Fibroblast of villous mesenchyme (primary cell): ENCODE measurements around the gene MFAP2. TPM values are rescaled to one million over a fixed set of nuclear protein-coding genes. Genes with fewer than 3 reads are reported as not detected.
A peak's percentile ranks its signal among the peaks of the same experiment; 100 is the strongest.

ENCODE experiments used
- DNase-seq: peaks from one replicate; pipeline ENCODE4 v3.0.0-alpha.2; 2010; ENCODE audit warnings: low read depth
- H3K4me3 ChIP-seq: 2 replicates; pipeline ENCODE4 v1.5.1; 2011; ENCODE audit warnings: low read depth, mild to moderate bottlenecking, low read length
- total RNA-seq: library from RNA; depleted of rRNA; stranded (reverse); fragments of >200 nt; gene quantifications from 2 replicates; pipeline ENCODE4 v1.2.3, GENCODE V29; 2012
- TF ChIP-seq, protein P1 (sequence below): IDR thresholded peaks from 2 replicates; pipeline ENCODE4 v1.5.1; 2012; ENCODE audit warnings: low read depth, mild to moderate bottlenecking, low read length; ENCODE audit not compliant: insufficient read depth

Gene MFAP2
- total RNA-seq, 1 donor = 33.2 TPM

DNA sequence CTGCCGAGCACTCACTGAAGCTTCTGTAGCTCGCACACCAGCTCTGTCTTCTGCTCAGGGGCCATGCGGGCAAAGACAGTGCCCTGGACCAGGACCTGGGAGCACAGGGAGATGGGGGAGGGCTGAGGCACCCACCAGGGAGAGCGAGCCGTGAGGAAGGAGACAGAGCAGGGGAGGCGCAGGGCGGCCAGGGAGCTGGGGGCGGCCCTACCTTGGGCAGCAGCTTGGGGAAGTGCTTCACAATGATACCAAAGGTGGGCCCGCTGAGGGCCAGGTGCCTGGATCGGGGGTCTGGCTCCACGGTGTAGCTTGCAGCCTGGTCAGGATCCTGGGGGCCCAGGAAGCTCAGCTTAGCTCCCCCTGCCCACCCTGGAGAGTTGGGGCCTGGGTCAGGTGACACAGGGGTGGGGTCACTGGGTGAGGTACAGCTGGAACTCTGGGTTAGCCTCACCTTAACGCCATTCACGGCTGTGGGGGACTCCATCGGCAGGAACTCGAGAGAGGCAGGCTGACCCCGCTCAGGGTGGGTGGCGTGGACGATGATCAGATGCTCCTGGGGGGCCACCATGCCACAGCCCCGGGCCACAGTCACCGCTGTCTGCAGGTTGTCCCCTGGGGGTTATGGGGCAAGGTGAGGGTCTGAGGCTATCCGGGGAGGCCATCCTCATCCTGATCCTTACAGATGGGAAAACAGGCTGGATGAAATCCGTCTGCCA lies 9.4 kb upstream of the MFAP2 start:
- no peak for DNase-seq
- H3K4me3 ChIP-seq = no peak overlapping the region
- TF ChIP-seq, protein P1, sequence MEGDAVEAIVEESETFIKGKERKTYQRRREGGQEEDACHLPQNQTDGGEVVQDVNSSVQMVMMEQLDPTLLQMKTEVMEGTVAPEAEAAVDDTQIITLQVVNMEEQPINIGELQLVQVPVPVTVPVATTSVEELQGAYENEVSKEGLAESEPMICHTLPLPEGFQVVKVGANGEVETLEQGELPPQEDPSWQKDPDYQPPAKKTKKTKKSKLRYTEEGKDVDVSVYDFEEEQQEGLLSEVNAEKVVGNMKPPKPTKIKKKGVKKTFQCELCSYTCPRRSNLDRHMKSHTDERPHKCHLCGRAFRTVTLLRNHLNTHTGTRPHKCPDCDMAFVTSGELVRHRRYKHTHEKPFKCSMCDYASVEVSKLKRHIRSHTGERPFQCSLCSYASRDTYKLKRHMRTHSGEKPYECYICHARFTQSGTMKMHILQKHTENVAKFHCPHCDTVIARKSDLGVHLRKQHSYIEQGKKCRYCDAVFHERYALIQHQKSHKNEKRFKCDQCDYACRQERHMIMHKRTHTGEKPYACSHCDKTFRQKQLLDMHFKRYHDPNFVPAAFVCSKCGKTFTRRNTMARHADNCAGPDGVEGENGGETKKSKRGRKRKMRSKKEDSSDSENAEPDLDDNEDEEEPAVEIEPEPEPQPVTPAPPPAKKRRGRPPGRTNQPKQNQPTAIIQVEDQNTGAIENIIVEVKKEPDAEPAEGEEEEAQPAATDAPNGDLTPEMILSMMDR = no peak

DNA sequence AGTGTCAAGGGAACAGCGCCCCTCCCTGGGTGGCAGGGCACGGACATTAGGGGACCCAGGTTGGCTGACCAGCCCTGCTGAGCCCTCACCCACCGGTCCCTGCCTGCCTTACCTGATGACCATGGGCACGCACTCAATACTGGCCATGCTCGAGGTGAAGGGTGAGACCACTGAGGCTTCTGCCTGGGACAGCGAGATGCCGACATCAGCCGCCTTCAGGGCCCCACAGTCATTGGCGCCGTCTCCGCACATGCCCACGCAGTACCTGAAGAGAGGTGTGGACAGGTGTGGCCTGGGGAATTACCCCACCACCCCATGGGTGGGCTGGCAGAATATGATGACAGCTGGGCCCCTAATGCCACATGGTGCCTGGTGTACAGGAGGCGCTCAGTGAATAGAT lies 7.8 kb upstream of the MFAP2 start:
- no peak overlapping the region for H3K4me3 ChIP-seq
- TF ChIP-seq, protein P1 = no peak
- DNase-seq = no peak

DNA sequence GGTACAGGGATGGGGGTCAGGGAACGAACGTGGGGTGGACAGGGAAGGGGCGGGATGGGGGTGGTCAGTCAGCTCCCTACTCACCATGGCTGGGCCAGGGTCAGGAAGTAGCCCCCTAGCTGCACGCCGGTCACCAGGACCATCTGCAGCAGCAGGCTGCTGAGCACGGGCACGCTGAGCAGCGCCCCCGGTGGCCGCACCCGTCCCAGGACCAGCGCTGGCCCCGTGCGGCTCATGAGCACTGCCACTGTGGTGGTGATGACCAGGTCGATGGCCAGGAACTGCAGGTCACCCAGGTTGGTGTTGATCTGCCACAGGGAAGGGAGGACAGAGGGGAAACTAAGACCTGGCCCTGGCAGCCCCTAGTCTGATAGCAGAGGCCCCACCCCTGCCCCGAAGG lies 6.5 kb upstream of the MFAP2 start:
- TF ChIP-seq, protein P1 = peak; percentile 42
- H3K4me3 ChIP-seq = no peak overlapping the region
- DNase-seq = no peak

DNA sequence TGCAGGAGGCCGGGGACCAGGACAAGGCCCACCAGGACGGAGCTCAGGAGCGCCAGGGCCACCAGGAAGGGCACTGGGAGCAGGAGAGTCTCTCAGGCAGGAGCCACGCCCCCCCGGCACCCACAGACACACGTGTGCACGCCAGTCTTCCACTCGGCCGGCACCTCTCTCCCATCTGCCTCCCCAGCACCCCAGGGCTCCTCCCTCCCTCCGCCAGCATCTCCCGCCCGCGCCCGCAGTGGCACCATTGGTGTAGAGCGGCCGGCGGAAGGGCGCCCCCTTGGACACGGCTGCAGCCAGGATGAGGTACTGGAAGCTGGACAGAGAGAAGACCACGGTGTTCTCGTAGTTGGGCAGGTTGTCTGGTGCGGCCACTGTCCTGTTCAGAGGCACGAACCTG lies 6.1 kb upstream of the MFAP2 start:
- DNase-seq = no peak
- TF ChIP-seq, protein P1 = no peak
- H3K4me3 ChIP-seq = no peak overlapping the region

DNA sequence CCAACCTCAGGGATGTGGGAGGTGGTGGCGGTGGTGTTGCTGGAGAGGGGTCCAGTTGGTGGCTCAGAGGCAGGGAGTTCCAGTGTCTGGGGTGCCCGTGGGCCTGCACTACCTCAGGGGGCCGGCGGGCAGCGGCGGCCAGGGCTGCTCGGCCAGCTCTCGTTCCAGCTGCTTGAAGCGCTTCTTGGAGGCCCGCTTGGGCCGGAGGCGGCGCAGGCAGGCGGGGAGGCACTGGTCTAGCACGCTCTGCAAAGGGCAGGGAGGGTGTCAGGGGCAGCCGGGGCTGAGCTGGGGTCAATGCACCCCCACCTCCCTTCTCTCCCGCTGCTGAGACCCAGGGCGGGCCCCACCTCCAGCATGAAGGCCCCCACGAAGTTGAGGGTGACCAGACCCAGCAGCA lies 5.7 kb upstream of the MFAP2 start:
- TF ChIP-seq, protein P1 = no peak
- no peak overlapping the region for H3K4me3 ChIP-seq
- DNase-seq = no peak

DNA sequence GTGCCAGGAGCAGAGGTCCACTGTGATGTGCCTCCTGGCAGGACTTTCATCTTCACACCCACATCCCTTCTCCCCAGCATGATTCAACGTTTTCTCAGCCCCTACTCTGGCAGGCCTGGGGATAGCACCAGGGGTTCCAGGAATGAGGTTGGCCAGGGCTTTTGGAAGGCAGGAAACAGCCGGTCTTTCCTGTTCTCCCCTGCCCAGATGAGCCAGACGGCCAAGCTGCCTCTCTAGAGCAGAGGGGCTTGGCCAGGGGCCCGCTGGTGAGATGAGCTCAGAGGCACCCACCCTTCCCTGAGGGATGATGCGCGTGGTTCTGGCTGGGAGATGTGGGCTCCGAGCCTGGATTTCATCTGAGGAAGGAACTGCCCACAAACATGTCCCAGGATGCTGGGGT lies 4.3 kb upstream of the MFAP2 start:
- H3K4me3 ChIP-seq = no peak overlapping the region
- TF ChIP-seq, protein P1 = no peak
- DNase-seq = peak; percentile 44

DNA sequence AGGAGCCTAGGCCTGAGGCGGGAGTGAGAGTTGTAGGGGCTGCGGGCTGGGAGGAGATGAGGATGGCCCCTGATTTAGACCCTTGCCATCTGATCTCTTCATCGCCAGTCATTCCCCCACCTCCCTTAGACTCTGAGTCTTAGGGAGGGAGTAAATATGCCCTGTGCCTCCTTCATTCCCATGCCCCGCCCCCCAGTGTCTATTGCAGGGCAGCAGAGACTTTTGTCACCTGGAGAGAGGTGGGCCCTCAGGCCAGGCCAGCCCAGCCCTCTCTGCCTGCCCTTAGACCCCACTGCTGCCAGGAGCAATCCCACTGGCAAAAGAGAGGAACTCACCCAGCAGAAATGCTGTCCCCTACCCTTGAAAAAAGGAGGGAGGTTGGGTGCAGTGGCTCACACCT lies 3.2 kb upstream of the MFAP2 start:
- no peak overlapping the region for H3K4me3 ChIP-seq
- TF ChIP-seq, protein P1 = no peak
- DNase-seq = no peak
